Measurements from ENCODE around the gene CFTR.

- no peak for TF ChIP-seq CTCF (IDR thresholded peaks at IDR 0.05)
- TF ChIP-seq REST (IDR thresholded peaks at IDR 0.05; ENCODE audit: insufficient read depth in 1 of 2, low read depth in 2 of 2, low read length in 1 of 2) = no peak
- TF ChIP-seq POLR2AphosphoS5 (IDR thresholded peaks at IDR 0.05; ENCODE audit: low read depth, low read length) = no peak
- TF ChIP-seq TCF7L2 (IDR thresholded peaks at IDR 0.05; ENCODE audit: low read depth, low read length) = no peak
- TF ChIP-seq SIN3A (IDR thresholded peaks at IDR 0.05; ENCODE audit: borderline replicate concordance, insufficient read depth, low read depth, low read length) = no peak
Measured at GRCh38 chr7:117560030-117560429, 80.2 kb downstream of the CFTR start.
